Skin epidermis (tissue), 12 donors: Measurements from ENCODE around the gene PIAS3.
A peak's percentile ranks its signal among the peaks of the same experiment; 100 is the strongest.

ENCODE experiments used
- H3K27ac ChIP-seq, 21 experiments: fragments of 200-600 bp; sonication (generic) in 11 of 21; one replicate each; pipeline ENCODE4 v1.5.0; 2020; ENCODE audit warnings: mild to moderate bottlenecking in 3 of 21, inconsistent platforms in 2 of 21, moderate library complexity in 2 of 21
- H3K4me3 ChIP-seq, 7 experiments: fragments of 200-600 bp; sonication (generic) in 2 of 7; one replicate each; pipeline ENCODE4 v1.5.0; 2020; ENCODE audit warnings: inconsistent platforms in 2 of 7, mild to moderate bottlenecking in 2 of 7, moderate library complexity in 1 of 7

Gene PIAS3

GRCh38 chr1:145858901-145859490 lies at the start of gene PIAS3:
Gene PIAS3, minus strand, starts transcription at chr1:145859081. Its CDS starts 91 bp downstream, at chr1:145858990.
- H3K4me3 ChIP-seq, result peak within 1 kb of the TSS; percentile 73 to 99 (median 90)
- peak within 1 kb of the TSS; percentile 51 to 95 (median 86) for H3K27ac ChIP-seq

- Histone ChIP-seq H3K4me3 (no peak overlapping the region), H3K27ac (peak overlapping the region in 5 of 21 experiments; percentile 4 to 52 (median 44))
Measured at GRCh38 chr1:145908653-145909052, 49.8 kb upstream of the PIAS3 start.

- H3K27ac ChIP-seq, result peak overlapping the region in 3 of 21 experiments; percentile 29 to 57 (median 37)
- no peak overlapping the region for H3K4me3 ChIP-seq
Measured at GRCh38 chr1:145906954-145907753, 48.3 kb upstream of the PIAS3 start.

GRCh38 chr1:145901312-145902021 lies 42.6 kb upstream of the PIAS3 start:
- no peak overlapping the region for H3K27ac ChIP-seq
- no peak overlapping the region for H3K4me3 ChIP-seq

GRCh38 chr1:145898756-145899155 lies 39.9 kb upstream of the PIAS3 start:
- no peak overlapping the region for H3K27ac ChIP-seq
- H3K4me3 ChIP-seq, result no peak overlapping the region

DNA sequence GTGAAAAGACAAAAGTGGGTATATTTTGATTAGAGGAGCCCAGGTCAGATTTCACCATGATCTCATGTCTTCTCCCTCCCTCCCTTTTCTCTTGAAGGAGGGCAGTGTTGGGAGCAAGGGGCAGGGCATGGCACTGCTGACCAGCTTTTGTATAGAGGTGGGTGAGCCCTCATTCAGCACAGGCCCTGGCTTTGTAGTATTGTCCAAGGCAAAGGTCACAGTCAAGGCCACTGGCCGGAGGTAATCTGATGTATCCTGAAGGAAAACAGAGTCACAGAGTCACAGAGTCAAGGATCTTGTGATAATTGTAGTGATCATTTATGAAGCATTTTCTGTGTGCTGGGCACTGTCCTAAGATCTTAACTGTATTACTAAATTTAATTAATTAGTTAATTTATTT lies 39.1 kb upstream of the PIAS3 start:
- Histone ChIP-seq H3K4me3 (no peak overlapping the region), H3K27ac (no peak overlapping the region)

DNA sequence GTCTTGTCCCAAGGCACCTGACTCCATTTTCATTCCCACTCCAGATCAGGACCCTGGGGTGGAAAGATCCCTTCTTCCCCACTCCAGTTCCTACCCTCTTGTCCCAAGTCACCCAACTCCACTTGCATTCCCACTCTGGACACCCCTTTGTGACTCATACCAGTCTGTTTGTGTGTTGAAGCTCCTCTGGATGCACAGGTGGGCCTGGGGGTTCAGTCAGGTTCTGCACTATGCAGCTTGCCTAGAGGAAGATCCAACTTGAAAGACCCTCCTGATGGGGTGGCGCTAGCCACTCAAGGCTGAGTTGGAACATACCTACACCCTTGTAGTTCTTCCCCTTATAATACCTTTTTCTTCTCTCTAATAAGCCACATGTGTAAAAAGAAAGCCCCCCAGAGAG lies 36.6 kb upstream of the PIAS3 start:
- H3K4me3 ChIP-seq, result no peak overlapping the region
- no peak overlapping the region for H3K27ac ChIP-seq

DNA sequence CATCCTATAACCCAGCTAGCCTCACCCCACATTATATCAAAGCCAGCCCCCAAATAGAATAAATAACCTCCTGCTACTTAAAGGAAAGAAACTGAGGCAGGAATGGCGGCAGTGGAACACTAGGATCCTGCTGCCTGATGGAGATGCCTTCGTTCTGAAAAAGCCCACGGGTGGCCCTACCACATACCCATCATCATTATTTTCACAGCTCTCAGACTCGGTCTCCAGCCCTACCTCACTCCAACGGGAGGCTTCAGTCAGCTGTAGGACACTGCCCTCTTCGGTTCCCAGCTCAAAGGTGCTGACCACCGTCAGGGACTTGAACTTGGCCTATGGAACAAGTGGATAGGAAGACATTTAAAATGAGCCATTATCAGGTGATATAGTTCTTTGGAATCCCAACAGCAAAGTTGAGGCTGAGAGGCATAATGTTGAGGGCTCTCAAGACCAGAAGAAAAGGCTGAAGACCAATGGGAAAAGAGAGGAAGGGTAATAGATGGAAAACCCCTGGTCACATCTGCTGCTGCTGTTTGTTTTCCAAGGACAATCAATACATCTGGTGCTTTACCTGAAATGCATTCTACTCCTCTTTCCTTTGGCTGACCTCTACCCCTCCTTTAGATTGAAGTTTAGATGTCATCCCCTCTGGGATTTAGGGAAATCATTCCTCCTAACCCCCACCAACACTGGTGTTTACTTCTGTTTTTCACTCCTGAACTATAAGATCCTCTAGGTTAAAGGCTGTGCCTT lies 34.6 kb upstream of the PIAS3 start:
- Histone ChIP-seq H3K27ac (peak overlapping the region in 7 of 21 experiments; percentile 52 to 94 (median 87)), H3K4me3 (no peak overlapping the region)

DNA sequence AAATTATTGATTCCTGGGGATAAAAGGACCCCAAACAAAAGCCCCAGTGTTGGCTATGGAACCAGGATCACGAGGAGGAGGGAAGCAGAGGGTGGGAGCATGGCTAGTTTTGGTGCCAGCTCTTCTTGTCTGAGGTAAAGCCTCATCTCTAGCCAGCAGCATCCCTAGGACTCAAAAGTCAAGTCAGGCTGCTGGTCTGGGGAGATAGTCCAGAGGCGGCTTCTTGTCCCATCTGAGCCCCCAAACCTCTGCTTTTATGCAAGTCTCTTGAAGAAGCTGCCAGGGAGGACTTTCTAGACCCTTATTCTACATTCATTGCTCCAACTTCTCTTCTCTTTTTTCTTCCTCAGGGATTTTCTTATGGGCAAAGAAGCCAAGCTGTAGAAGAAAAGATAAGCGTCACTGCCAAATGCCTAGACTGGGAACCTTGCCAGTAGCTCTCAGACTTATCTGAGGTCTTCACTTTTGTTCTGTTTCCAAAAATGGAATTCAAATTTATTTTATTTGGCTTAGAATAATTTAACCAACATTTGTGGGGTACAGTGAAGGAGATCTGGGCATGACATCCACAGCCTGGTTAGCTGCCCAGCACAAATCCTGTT lies 33.7 kb upstream of the PIAS3 start:
- H3K27ac ChIP-seq, result peak overlapping the region; percentile 23 to 94 (median 79)
- H3K4me3 ChIP-seq, result no peak overlapping the region

- Histone ChIP-seq H3K4me3 (no peak overlapping the region), H3K27ac (peak overlapping the region; percentile 23 to 94 (median 79))
Measured at GRCh38 chr1:145891587-145892485, 33.0 kb upstream of the PIAS3 start.

DNA sequence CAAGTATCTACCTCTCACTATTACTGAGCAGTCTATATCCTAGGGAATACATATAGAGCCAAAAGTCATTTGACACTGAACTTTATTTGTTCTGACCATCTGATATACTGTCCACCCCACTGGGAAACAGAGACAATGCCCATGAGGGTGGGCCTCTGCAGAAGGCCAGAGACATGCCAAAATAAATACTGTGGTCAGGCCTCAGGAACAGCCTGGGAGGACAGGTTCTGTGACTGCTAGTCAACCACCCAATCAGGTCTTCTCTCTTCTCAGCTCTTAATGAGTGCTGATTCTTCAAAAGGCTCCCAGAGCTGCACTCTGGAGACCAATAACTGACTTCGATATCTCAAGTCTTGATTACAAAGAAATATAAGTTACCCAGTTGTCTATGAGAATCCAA lies 32.3 kb upstream of the PIAS3 start:
- no peak overlapping the region for H3K4me3 ChIP-seq
- peak overlapping the region in 20 of 21 experiments; percentile 48 to 94 (median 80) for H3K27ac ChIP-seq

DNA sequence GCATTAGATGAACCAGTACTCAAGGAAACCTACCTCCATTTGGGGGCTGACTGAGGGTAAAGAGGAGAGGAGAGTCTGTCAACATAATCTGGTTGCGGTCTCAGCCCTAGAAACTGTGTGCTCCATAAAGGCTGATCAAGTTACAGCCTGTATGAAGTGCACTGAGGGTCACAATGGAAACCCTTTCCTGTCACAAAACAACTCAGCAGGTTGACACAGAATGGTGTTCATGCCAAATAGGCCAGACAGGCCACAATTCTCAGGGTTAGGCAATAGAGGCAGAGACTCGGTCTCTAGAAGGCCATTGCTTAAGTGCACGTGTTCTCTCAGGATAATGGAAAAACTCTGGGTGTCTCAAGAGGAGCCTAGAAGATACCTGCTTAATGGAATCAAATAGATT lies 30.8 kb upstream of the PIAS3 start:
- peak overlapping the region in 6 of 21 experiments; percentile 8 to 86 (median 44) for H3K27ac ChIP-seq

DNA sequence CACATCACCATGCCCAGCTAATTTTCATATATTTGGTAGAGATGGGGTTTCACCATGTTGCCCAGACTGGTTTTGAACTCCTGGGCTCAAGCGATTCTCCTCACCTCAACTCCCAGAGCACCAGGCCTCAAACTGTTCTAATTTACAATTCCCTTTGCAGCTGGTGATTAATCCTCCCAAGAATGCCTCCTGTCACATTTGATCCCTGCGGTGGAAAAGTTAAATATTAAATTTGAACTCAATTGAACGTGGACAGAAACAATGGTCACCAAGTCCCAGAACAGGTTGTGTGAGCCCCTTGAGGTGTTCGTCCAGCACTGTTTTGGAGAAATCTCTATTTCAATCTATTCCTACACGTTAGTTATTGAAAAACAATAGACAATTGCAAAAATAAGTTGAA lies 28.8 kb upstream of the PIAS3 start:
- Histone ChIP-seq H3K4me3 (no peak overlapping the region), H3K27ac (no peak overlapping the region)

More for the DNA sequence above, 30.8 kb upstream of the PIAS3 start:
- H3K4me3 ChIP-seq, result no peak overlapping the region

DNA sequence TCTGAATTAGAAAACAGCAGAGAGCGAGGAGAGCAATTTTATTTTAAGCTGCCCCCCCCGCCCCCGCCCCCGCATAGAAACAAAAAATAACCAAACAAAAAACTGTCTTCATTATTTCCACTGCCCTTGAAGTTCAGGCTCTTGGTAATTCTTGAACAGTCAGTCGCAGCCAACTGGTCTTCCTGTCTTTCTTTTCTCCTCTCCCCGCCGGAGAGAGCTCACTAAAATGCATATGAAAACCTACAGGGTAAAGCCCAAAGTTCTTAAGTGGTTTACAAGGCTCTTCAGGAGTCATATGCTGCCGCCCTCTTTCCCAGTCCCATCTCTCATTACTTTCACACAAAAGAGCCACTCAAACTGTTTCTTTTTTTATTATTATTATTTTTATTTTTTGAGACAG lies 27.9 kb upstream of the PIAS3 start:
- H3K27ac ChIP-seq, result peak overlapping the region in 1 of 21 experiments; percentile 63

GRCh38 chr1:145886390-145886789 lies 27.5 kb upstream of the PIAS3 start:
- Histone ChIP-seq H3K27ac (peak overlapping the region in 2 of 21 experiments; percentile 18 to 63), H3K4me3 (peak overlapping the region; percentile 44 to 75 (median 56))

More for the DNA sequence above, 27.9 kb upstream of the PIAS3 start:
- no peak overlapping the region for H3K4me3 ChIP-seq

GRCh38 chr1:145885738-145886287 lies 26.9 kb upstream of the PIAS3 start, which contains the start of gene ANKRD35:
Gene ANKRD35, minus strand, starts transcription at chr1:145885866. Its CDS starts 108 bp downstream, at chr1:145885758.
- Histone ChIP-seq H3K27ac (peak within 1 kb of the TSS in 7 of 21 experiments; percentile 10 to 63 (median 22)), H3K4me3 (peak within 1 kb of the TSS; percentile 44 to 75 (median 56))

GRCh38 chr1:145884675-145885074 lies 25.8 kb upstream of the PIAS3 start:
- peak overlapping the region in 4 of 7 experiments; percentile 52 to 75 (median 60) for H3K4me3 ChIP-seq
- peak overlapping the region in 5 of 21 experiments; percentile 10 to 63 (median 41) for H3K27ac ChIP-seq

GRCh38 chr1:145879775-145880174 lies 20.9 kb upstream of the PIAS3 start:
- Histone ChIP-seq H3K27ac (peak overlapping the region in 14 of 21 experiments; percentile 29 to 71 (median 54)), H3K4me3 (no peak overlapping the region)
